DND-41 (cell line): ENCODE data around the gene TCP11.

Experiments
- EZH2 ChIP-seq: IDR thresholded peaks from 3 replicates; pipeline ENCODE4 v1.6.1; 2012; ENCODE audit warnings: borderline replicate concordance, low read depth, mild to moderate bottlenecking, moderate library complexity, low read length, inconsistent platforms; ENCODE audit not compliant: severe bottlenecking
- TF ChIP-seq, protein P1 (sequence below): IDR thresholded peaks from 2 replicates; pipeline ENCODE4 v1.5.1; 2012; ENCODE audit warnings: borderline replicate concordance, low read length, moderate library complexity, mild to moderate bottlenecking; ENCODE audit not compliant: poor library complexity, severe bottlenecking; ENCODE audit errors: extremely low read depth

DNA sequence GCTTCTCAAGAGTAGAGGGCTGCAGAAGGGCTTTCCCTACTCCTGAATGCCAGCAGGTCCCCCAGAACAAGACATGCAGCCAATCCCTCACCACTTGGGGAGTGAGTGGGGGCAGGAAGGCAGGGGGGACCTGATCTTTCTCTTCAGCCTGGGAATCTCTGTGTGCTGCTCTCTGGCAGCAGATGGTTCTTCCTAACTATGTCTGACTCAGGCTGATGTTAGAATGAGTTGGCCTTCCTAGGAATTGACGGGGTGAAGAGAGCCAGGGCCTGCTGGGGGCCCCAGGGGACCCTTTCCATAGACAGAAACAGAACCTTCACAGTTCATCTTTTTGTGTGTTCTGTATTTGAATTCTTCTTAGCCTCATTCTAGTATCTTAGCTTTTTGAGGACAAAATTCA lies 29.0 kb upstream of the TCP11 start:
- TF ChIP-seq, protein P1, sequence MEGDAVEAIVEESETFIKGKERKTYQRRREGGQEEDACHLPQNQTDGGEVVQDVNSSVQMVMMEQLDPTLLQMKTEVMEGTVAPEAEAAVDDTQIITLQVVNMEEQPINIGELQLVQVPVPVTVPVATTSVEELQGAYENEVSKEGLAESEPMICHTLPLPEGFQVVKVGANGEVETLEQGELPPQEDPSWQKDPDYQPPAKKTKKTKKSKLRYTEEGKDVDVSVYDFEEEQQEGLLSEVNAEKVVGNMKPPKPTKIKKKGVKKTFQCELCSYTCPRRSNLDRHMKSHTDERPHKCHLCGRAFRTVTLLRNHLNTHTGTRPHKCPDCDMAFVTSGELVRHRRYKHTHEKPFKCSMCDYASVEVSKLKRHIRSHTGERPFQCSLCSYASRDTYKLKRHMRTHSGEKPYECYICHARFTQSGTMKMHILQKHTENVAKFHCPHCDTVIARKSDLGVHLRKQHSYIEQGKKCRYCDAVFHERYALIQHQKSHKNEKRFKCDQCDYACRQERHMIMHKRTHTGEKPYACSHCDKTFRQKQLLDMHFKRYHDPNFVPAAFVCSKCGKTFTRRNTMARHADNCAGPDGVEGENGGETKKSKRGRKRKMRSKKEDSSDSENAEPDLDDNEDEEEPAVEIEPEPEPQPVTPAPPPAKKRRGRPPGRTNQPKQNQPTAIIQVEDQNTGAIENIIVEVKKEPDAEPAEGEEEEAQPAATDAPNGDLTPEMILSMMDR: no peak
- TF ChIP-seq EZH2: no peak
